ENCODE data around the gene ZNF280B.

- TF ChIP-seq POLR2A (IDR thresholded peaks at IDR 0.05) (no peak), CTCF (IDR thresholded peaks at IDR 0.05) (no peak)
These were observed 44.6 kb upstream of the ZNF280B start for GRCh38 chr22:22553141-22553540.

All from uterus (tissue), 2 donors.